ENCODE measurements around the gene CCT2. TPM values are rescaled to one million over a fixed set of nuclear protein-coding genes. Genes with fewer than 3 reads are reported as not detected.

CCT2 gene
- total and polyA plus RNA-seq, 2 of the 4 experiments (the other 2 are of a cell fraction): 194 to 651 TPM

- BruUV-seq (replicated peaks): no TSS peak
- H4K91ac ChIP-seq (ENCODE audit: insufficient read depth, low read depth, low read length): no peak overlapping the region
- H3K4me3 ChIP-seq (ENCODE audit: insufficient read depth, low read depth, low read length): no peak overlapping the region
- in situ Hi-C loops (cut with MboI; ENCODE audit: low sequenced_read_pairs): loop anchor here (25.0 kb wide), 1 partner anchor 761 kb away; no protein-coding TSS in a partner anchor
- H2AK9ac ChIP-seq (replicated peaks; ENCODE audit: low read depth, low read length, poor library complexity): no peak overlapping the region
- no peak overlapping the region for H2BK20ac ChIP-seq (ENCODE audit: low read depth, low read length)
- no peak overlapping the region for H2BK15ac ChIP-seq (ENCODE audit: low read depth, low read length)
- H3K4ac ChIP-seq (ENCODE audit: low read depth, low read length): no peak overlapping the region
- no peak for ATAC-seq (ENCODE audit: low read depth)
- no peak overlapping the region for H3K9ac ChIP-seq (ENCODE audit: low read depth, low read length)
- H4K8ac ChIP-seq (ENCODE audit: low read depth in 2 of 2, low read length in 2 of 2): no peak overlapping the region
- no peak overlapping the region for H3K18ac ChIP-seq (ENCODE audit: low read depth, low read length)
- TF ChIP-seq RAD21 (IDR thresholded peaks at IDR 0.05; ENCODE audit: low read length) (no peak), FOS (IDR thresholded peaks at IDR 0.05; ENCODE audit: low read depth, low read length) (no peak), CEBPB (IDR thresholded peaks at IDR 0.05; ENCODE audit: low read depth, low read length) (no peak), RFX5 (IDR thresholded peaks at IDR 0.05; ENCODE audit: low read depth, low read length) (no peak), ELK1 (IDR thresholded peaks at IDR 0.05; ENCODE audit: borderline replicate concordance, low read depth, low read length) (no peak), CTCF (conservative IDR thresholded peaks at IDR 0.05; ENCODE audit: low read depth, low read length) (no peak), NFE2L2 (IDR thresholded peaks at IDR 0.05; ENCODE audit: low read depth, low read length) (no peak), MAFK (IDR thresholded peaks at IDR 0.05; ENCODE audit: low read depth, low read length) (no peak), MXI1 (IDR thresholded peaks at IDR 0.05; ENCODE audit: borderline replicate concordance, low read depth, low read length) (no peak), BHLHE40 (IDR thresholded peaks at IDR 0.05; ENCODE audit: low read depth, low read length) (no peak), MAZ (IDR thresholded peaks at IDR 0.05; ENCODE audit: borderline replicate concordance, low read depth, low read length) (no peak), SMC3 (IDR thresholded peaks at IDR 0.05; ENCODE audit: low read depth, low read length) (no peak), RCOR1 (IDR thresholded peaks at IDR 0.05; ENCODE audit: insufficient replicate concordance, low read length) (no peak), POLR2A (IDR thresholded peaks at IDR 0.05; ENCODE audit: low read depth, low read length) (no peak), USF2 (IDR thresholded peaks at IDR 0.05; ENCODE audit: low read depth, low read length) (no peak), CHD1 (IDR thresholded peaks at IDR 0.05; ENCODE audit: low read depth, low read length) (no peak)
- H3K9me1 ChIP-seq (ENCODE audit: insufficient read depth, low read length): no peaks in the 10 kb centered on the region
- no peak overlapping the region; the same call in 1 of the 2 replicates for H3K23ac ChIP-seq (ENCODE audit: low read depth, low read length)
- H3K56ac ChIP-seq (ENCODE audit: extremely low read depth, insufficient read depth, low read length): no peak overlapping the region
- peaks cover 6 to 11% of the 10 kb centered on the region in 2 experiments; a peak in 2 of 4 replicates for H3K79me1 ChIP-seq (ENCODE audit: low read depth in 1 of 2, low read length in 2 of 2)
- H3K4me2 ChIP-seq (ENCODE audit: low read depth, low read length): no peak overlapping the region
- intact Hi-C loops (cut with micrococcal nuclease): no loop called here
- H3K27ac ChIP-seq (ENCODE audit: insufficient read depth, low read length): no peak overlapping the region
- no peak overlapping the region for H2BK120ac ChIP-seq (ENCODE audit: low read depth, low read length)
- H4K20me1 ChIP-seq (ENCODE audit: insufficient read depth, low read length): no peaks in the 10 kb centered on the region
- POLR2A ChIA-PET (ENCODE audit: unreplicated experiment): no interaction called here
- H3K36me3 ChIP-seq (ENCODE audit: control insufficient read depth, insufficient read depth, low read length): peaks cover 52% of the 10 kb centered on the region
- H2BK5ac ChIP-seq (ENCODE audit: low read depth, low read length, poor library complexity, severe bottlenecking): no peak overlapping the region
- WGBS, 2 experiments (ENCODE audit: extremely low coverage in 2 of 2, insufficient read length in 1 of 2): no CpG with 5 or more reads among the region's 4 CpGs
- H3K27me3 ChIP-seq (ENCODE audit: control insufficient read depth, insufficient read depth, low read length): no peaks in the 10 kb centered on the region
- no peak for DNase-seq
- dilution Hi-C loops (cut with HindIII; ENCODE audit: low sequenced_read_pairs, unreplicated experiment): no loop called here
- no peak overlapping the region for H2AFZ ChIP-seq (replicated peaks; ENCODE audit: low read length, poor library complexity)
- no peaks in the 10 kb centered on the region for H3K4me1 ChIP-seq (ENCODE audit: control insufficient read depth, insufficient read depth, low read length)
- no peak overlapping the region for H2AK5ac ChIP-seq (ENCODE audit: low read depth, low read length)
- H3K9me3 ChIP-seq (ENCODE audit: control insufficient read depth, insufficient read depth, low read length): no peaks in the 10 kb centered on the region
- no peak overlapping the region for H3K14ac ChIP-seq (replicated peaks; ENCODE audit: low read depth, low read length)
- CTCF ChIA-PET: no interaction called here
- H4K5ac ChIP-seq (ENCODE audit: low read depth, low read length): no peak overlapping the region
These were observed 13.0 kb downstream of the CCT2 start for GRCh38 chr12:69598174-69598753.
